Stimulated activated CD4-positive, alpha-beta T cell treated with anti-CD3 and anti-CD28 coated beads, Interleukin-4, amount 100 ng/mL, for 1 hour (primary cell): ENCODE data around the gene PTGER4.
"Not testable (repeated sequence)": the region's sequence is repeated elsewhere in the genome, so short reads cannot be mapped to it uniquely, and the experiment has no call there.

ENCODE experiments used
- DNase-seq: peaks from one replicate; pipeline ENCODE4 v3.0.0-alpha.2; 2020

PTGER4 gene

DNA sequence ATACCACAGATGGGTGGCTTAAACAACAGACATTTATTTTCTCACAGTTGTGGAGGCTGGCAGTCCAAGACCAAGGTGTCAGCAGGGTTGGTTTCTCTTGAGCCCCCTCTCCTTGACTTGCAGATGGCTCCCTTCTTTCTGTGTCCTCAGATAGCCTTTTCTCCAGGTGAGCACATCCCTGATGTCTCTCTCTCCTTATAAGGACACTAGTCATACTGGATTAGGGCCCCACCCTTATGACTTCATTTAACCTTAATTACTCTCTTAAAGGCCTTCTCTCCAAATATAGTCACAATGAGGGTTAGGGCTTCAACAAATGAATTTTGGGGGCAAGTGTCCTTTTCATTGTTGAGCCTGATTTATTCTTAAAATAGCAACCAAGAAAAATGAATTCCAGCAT is 14.7 kb downstream of the PTGER4 start:
- no peak for DNase-seq

DNA sequence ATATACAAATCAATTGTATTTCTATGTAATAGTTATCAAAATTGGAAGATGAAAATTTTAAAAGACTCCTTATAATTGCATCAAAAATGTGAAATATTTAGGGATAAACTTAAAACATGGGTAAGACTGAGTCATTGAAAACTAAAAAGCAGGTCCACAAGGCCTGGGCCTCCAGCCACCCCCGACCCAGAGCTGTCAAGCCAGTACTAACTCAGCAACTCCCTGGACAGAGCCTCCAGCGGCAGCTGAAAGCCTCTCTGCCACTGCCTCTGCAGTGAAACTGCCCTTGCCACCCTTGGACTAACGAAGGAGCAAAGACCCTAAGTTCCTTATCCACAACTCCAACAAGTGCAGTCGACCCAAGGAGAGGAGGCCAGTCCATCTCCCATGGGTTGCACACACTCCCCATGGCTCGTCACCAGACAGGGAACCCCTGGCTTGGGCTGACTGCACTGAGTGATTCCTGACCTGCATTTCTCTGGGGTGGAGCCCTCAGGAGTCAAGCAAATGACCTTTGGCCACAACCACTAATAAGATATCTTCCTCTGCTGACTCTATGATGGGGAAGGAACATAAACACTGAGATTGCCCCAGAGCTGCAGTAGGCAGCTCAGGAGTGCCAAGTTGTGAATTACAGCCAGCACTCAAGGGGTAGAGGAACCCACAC is 20.5 kb downstream of the PTGER4 start:
- no peak for DNase-seq

DNA sequence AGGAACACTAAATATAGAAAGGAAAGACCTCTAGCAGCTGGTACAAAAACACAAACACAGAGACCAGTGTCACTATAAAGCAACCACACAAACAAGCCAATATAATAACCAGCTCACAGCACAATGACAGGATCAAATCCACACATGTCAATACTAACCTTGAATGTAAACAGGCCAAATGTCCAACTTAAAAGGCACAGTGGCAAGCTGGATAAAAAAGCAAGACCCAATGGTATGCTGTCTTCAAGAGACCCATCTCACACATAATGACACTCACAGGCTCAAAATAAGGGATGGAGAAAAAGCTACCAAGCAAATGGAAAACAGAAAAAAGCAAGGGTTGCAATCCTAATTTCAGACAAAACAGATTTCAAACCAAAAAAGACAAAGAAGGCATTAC is 22.3 kb downstream of the PTGER4 start:
- DNase-seq: not testable (repeated sequence)

DNA sequence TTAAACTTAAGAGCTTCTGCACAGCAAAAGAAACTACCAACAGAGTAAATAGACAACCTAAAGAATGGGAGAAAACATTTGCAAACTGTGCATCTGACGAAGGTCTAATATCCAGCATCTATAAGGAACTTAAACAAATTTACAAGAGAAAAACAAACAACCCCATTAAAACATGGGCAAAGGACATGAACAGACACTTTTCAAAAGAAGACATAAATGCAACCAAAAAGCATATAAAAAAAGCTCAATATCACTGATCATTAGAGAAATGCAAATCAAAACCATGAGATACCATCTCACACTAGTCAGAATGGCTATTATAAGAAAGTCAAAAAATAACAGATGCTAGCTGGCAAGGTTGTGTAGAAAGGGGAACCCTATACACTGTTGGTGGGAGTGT is 25.8 kb downstream of the PTGER4 start:
- not testable (repeated sequence) for DNase-seq

DNA sequence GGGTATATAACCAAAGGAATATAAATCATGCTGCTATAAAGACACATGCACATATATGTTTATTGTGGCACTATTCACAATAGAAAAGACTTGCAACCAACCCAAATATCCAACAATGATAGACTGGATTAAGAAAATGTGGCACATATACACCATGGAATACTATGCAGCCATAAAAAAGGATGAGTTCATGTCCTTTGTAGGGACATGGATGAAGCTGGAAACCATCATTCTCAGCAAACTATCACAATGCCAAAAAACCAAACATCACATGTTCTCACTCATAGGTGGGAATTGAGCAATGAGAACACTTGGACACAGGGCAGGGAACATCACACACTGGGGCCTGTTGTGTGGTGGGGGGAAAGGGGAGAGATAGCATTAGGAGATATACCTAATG is 30.9 kb downstream of the PTGER4 start:
- DNase-seq: not testable (repeated sequence)

DNA sequence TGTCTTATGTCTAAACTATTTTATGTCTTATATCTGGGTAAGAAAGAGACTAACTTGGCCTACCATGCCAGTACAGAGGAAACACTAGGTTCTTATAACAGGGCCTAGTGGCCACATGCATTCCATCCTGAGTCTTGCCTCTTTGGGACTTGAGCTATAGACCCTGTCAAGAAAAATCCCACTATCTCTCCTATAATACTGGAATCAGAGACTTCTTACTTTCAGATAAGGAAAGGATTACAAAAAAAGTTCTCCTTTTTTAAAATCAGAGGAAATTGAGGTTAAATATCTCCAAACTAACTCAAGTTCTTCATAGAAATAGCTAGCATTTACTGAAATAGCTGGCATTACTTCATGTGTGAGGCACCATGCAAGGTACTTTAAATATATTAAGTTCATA is 34.3 kb downstream of the PTGER4 start:
- no peak for DNase-seq

DNA sequence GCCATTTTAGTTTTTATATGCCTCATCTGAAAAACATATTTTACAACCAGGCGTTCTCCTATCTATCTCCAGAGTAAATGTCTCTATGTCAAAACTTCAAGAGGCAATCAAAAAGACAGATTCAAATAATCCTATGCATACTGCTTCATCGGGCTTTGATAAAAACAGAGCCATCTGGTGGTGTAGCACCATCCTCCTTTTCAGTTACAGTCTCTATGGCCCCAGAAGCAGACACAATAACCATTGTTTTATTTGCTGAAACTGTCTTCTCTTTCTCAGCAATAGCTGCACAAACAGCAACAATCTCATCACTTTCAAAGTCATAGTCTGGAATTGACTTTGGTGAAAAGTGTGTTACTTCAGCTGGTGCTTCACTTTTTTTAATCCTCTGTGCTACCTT is 36.3 kb downstream of the PTGER4 start:
- DNase-seq: no peak

DNA sequence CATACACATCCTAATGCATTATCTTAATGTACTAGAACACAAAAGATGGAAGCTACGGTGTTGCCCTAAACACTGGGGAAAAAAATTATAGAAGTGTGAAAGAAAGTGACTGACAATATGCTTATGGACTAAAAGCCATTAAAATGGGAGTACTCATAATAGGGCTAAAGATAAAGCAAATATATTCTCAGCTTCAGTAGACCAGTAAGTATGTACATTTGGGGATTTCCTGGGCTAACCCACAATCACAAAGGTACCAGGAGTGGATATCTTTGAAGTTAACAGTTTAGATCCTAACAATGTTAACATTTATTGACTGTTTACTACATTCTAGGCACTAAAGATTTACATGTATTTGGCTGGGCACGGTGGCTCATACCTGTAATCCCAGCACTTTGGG is 36.9 kb downstream of the PTGER4 start:
- DNase-seq: no peak

DNA sequence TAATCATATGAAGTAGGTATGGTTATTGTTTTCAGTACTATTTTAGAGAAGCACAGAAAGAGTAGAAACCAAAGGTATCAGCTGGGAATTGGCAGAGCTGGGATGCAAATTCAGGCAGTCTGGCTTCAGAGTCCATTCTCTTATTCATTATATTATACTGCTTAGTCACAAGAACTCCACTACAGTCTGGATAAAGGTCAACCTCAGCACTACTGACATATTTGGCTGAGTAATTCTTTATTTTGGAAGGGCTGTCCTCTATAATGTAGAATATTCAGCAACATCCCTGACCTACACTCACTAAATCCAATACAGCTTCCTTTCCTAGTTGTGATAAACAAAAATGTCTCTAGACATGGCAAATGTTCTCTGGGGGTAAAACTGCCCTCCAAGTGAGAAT is 37.6 kb downstream of the PTGER4 start:
- no peak for DNase-seq

DNA sequence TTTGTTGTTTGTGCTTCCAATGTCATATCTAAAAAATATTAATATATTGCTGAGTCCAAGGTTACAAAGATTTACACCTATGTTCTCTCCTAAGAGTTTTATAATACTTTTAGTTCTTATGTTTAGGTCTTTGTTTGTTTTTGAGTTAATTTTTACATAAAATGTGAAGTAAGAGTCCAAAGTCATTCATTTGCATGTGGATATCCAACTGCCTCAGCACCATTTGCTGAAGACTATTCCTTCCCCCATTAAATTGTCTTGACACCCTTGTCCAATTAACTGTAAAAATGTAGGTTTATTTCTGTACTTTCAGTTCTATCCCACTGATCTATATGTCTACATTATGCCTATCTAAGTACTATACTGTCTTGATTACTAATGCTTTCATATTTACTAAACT is 40.4 kb downstream of the PTGER4 start:
- DNase-seq: no peak

DNA sequence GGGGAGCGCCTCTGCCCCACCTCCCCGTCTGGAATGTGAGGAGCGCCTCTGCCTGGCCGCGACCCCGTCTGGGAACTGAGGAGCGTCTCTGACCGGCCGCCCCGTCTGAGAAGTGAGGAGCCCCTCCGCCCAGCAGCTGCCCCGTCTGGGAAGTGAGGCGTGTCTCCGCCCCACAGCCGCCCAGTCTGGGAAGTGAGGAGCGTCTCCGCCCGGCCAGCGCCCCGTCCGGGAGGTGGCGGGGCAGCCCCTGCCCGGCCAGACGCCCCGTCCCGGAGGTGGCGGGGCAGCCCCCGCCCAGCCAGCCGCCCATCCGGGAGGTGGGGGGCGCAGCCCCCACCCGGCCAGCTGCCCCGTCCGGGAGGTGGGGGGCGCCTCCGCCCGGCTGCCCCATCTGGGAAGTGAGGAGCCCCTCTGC is 42.8 kb downstream of the PTGER4 start:
- not testable (repeated sequence) for DNase-seq

DNA sequence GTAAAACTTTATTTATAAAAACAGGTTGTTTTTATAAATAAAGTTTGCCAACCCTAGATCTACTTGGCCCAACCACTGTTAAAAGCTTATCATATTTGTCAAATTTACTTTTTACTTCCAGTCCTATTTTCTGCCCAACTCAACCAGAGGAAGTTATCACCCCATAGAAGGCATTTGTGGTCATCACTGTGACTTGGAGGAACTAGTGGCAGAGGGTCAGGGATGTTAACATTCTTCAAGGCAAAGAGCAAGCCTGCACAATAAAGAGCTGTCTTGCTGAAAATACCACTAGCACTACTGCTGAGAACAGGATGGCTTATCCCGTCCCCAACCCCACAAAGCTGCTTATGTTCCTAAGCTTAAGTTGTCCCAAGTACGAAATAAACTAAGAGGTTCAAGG is 53.7 kb downstream of the PTGER4 start:
- DNase-seq: no peak

DNA sequence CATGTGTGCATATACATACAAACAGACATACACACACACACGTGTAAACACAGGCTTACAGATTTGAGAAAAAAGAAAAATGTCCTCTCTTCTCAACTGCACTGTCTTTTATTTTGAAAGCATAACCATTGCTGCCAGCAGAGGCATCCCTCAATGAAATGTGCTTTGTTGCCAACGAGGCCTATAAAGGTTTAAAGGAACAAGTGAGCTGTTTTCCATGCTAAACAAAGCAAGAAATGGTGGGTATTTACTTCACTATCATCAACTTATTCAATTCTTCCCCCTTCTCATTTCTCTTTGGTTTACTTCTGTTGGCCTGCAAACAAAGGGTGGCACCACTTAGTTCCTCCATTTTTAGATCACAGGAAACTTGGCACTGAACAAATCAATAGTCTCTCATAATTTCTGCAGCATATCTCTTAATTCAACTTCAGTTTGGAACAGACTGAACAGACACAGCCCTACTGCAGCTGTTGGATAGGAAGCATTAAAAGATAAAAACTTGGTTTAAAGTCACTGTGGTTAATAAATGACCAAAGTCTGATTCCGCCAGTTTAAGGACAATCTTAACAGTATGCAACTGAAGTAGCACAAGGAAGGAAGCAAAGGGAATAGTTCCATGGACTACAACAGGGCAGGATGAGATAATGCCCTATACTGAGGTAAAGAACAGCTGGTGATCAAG is 54.3 kb downstream of the PTGER4 start:
- DNase-seq: no peak

DNA sequence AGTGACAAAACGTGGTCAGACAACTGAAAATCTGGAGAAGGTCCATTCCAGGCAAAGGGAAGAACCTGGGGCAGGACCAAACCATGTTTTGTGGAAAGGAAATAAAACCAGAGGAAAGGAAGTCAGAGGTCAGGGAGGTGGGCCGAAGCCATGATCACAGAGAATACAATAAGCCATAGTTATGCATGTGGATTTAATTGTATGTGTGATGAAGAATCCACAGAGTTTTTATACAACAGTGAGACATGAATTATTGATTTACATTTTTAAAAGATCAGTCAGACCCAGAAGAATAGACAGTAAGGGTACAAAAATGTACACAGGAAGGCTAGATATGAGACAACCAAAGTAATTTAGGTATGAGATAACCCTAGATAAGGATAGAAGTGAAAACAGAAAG is 55.3 kb downstream of the PTGER4 start:
- DNase-seq: no peak

DNA sequence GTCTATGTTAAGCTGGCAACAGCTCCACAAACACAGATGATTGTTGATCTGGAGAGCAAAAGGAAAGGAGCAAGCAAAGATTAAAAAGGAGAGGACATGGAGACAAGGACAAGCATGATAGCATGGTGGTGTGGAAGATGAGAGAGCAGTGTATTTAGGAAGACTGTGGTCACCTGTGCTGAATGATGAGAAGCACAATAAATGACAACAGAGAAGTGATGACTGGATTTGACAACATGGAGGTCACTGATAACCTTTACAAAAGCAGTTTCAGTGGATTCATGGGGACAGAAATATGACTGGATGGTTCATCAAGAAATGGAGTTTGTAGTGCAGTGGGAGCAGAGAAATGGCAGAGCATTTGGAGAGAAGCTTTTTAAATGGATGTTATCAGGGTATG is 55.9 kb downstream of the PTGER4 start:
- no peak for DNase-seq

DNA sequence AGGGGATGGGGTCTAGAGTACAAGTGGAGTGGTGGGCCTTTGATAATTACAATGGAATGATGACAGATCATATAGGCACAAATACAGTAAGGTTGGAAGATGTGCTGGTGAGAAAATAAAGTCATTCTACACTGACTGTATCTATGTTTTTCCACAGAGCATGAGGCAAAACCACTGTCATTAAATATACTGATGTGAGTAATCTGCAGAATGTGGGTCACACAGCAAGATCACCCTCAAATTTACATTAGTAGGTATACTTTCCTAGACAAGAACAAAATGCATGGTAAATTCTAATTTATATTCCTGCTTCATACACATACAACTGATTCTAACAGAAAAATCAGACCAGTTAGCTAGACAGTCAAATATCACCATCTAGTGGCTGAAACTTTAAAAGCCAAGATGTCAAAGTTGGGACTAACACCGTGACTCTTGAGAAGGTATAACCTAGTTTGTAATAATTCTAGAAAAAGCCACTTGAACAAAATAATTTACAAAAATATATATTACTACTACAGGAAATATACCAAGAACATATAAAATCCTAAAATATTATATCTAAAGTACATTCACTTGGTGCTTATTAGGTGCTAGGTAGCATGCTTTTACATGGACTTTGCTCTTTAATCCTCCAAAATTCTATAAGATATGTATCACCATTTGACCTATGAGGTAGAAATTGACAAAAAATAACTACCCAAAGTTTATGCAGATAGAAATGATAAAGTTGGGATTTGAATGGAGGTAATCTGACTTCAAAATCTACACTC is 56.6 kb downstream of the PTGER4 start:
- no peak for DNase-seq

DNA sequence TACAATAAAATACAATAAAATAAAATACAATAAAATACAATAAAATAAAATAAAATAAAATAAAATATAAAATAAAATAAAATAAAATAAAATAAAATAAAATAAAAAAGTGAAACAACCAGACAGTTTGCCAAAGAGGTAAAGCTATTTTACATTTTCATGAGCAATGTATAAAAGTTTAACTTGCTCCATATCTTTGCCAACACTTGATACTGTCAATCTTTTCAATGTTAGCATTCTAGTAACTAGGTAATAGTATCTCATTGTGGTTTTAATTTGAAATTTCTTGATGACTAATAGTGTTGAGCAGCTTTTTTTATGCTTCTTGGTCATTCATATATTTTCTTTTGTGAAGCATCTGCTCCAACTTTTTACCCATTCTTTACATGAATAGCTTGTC is 58.8 kb downstream of the PTGER4 start:
- DNase-seq: no peak
